ENCODE results near the gene VASP. TPM values are rescaled to one million over a fixed set of nuclear protein-coding genes. Genes with fewer than 3 reads are reported as not detected.

VASP gene
- total and polyA plus RNA-seq, 2 donors (not counting 1 experiment from before 2014, with no cell fraction given) = 40.3 to 67.9 TPM

DNA sequence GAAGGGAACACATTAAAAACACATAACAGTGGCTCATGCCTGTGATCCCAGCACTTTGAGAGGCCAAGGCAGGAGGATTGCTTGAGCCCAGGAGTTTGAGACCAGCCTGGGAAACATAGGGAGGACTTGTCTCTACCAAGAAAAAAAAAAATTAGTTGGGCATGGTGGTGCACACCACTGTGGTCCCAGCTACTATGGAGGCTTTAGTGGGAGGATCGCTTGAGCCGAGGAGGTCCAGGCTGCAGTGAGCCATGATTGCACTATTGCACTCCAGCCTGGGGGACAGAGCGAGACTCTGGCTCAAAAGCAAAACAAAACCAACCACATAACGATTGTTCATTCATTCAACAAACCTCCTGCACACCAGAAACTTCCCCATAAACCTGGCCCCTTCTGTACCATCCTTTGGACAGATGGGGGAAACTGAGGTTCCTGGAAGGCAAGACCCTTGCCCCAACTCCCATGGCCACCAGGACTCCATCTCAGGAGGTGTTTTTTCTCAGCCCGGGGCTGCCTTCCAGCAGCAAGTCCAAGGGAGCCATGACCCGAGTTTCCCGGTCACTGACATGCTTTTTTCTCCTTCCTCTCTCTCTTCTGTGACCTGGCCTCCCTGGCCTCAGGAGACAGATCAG is 35.2 kb upstream of the VASP start:
- Histone ChIP-seq H2AFZ (ENCODE audit: low read length) (no peak overlapping the region), H3K27me3 (ENCODE audit: control insufficient read depth, insufficient read depth, low read length) (no peaks in the 10 kb centered on the region), H3K4me1 (ENCODE audit: control insufficient read depth, extremely low read depth, insufficient read depth, low read length) (peaks cover 8% of the 10 kb centered on the region), H3K27ac (ENCODE audit: insufficient read depth, low read length) (no peak overlapping the region), H3K36me3 (ENCODE audit: control insufficient read depth, insufficient read depth, low read length) (no peaks in the 10 kb centered on the region), H3K9ac (ENCODE audit: insufficient read depth, low read length) (no peak overlapping the region), H3K79me2 (ENCODE audit: control insufficient read depth, insufficient read depth, low read length) (peaks cover 59% of the 10 kb centered on the region), H4K20me1 (ENCODE audit: control insufficient read depth, extremely low read depth, insufficient read depth, low read length) (no peaks in the 10 kb centered on the region), H3K9me3 (ENCODE audit: control insufficient read depth, insufficient read depth, low read depth, low read length) (no peaks in the 10 kb centered on the region), H3K4me3 (replicated peaks in 1 of 4; ENCODE audit: control extremely low read depth in 1 of 4, insufficient read depth in 1 of 4, low read depth in 3 of 4, low read length in 4 of 4) (no peak overlapping the region), H3K4me2 (ENCODE audit: extremely low read depth, insufficient read depth, low read length) (peak overlapping the region; percentile 0)
- TF ChIP-seq CTCF (conservative IDR thresholded peaks at IDR 0.05 in 1 of 2, IDR thresholded peaks at IDR 0.05 in 1 of 2; ENCODE audit: low read depth in 1 of 2, low read length in 2 of 2) = no peak
- no peak for TF ChIP-seq EZH2 (IDR thresholded peaks at IDR 0.05; ENCODE audit: low read length, missing control alignments)
- no peak for DNase-seq (ENCODE audit: low read depth in 2 of 2)

GRCh38 chr19:45472563-45473366 is 34.5 kb upstream of the VASP start:
- Histone ChIP-seq H3K27me3 (ENCODE audit: control insufficient read depth, insufficient read depth, low read length) (no peaks in the 10 kb centered on the region), H3K36me3 (ENCODE audit: control insufficient read depth, insufficient read depth, low read length) (no peaks in the 10 kb centered on the region), H3K4me1 (ENCODE audit: control insufficient read depth, extremely low read depth, insufficient read depth, low read length) (peaks cover 7% of the 10 kb centered on the region), H3K9ac (ENCODE audit: insufficient read depth, low read length) (no peak overlapping the region), H3K4me2 (ENCODE audit: extremely low read depth, insufficient read depth, low read length) (peak overlapping the region; percentile 68), H3K4me3 (replicated peaks in 1 of 4; ENCODE audit: control extremely low read depth in 1 of 4, insufficient read depth in 1 of 4, low read depth in 3 of 4, low read length in 4 of 4) (peak overlapping the region in 1 of 4 experiments; percentile 17), H3K27ac (ENCODE audit: insufficient read depth, low read length) (peak overlapping the region; percentile 14), H3K79me2 (ENCODE audit: control insufficient read depth, insufficient read depth, low read length) (peaks cover 61% of the 10 kb centered on the region), H3K9me3 (ENCODE audit: control insufficient read depth, insufficient read depth, low read depth, low read length) (no peaks in the 10 kb centered on the region), H4K20me1 (ENCODE audit: control insufficient read depth, extremely low read depth, insufficient read depth, low read length) (no peaks in the 10 kb centered on the region), H2AFZ (ENCODE audit: low read length) (no peak overlapping the region)
- no peak for DNase-seq (ENCODE audit: low read depth in 2 of 2)
- TF ChIP-seq CTCF (conservative IDR thresholded peaks at IDR 0.05 in 1 of 2, IDR thresholded peaks at IDR 0.05 in 1 of 2; ENCODE audit: low read depth in 1 of 2, low read length in 2 of 2) (no peak), EZH2 (IDR thresholded peaks at IDR 0.05; ENCODE audit: low read length, missing control alignments) (no peak)

DNA sequence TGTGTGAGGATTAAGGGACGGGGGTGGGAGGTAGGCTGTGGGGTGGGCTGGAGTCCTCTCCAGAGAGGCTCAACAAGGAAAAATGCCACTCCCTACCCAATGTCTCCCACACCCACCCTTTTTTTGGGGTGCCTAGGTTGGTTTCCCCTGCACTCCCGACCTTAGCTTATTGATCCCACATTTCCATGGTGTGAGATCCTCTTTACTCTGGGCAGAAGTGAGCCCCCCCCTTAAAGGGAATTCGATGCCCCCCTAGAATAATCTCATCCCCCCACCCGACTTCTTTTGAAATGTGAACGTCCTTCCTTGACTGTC is 34.0 kb upstream of the VASP start:
- no peak overlapping the region for H2AFZ ChIP-seq (ENCODE audit: low read length)
- no peak overlapping the region for H3K4me3 ChIP-seq (replicated peaks in 1 of 4; ENCODE audit: control extremely low read depth in 1 of 4, insufficient read depth in 1 of 4, low read depth in 3 of 4, low read length in 4 of 4)
- H3K27me3 ChIP-seq (ENCODE audit: control insufficient read depth, insufficient read depth, low read length) = no peaks in the 10 kb centered on the region
- H3K27ac ChIP-seq (ENCODE audit: insufficient read depth, low read length) = no peak overlapping the region
- H3K36me3 ChIP-seq (ENCODE audit: control insufficient read depth, insufficient read depth, low read length) = no peaks in the 10 kb centered on the region
- peaks cover 58% of the 10 kb centered on the region for H3K79me2 ChIP-seq (ENCODE audit: control insufficient read depth, insufficient read depth, low read length)
- H4K20me1 ChIP-seq (ENCODE audit: control insufficient read depth, extremely low read depth, insufficient read depth, low read length) = no peaks in the 10 kb centered on the region
- TF ChIP-seq EZH2 (IDR thresholded peaks at IDR 0.05; ENCODE audit: low read length, missing control alignments) = no peak
- no peak for TF ChIP-seq CTCF (conservative IDR thresholded peaks at IDR 0.05 in 1 of 2, IDR thresholded peaks at IDR 0.05 in 1 of 2; ENCODE audit: low read depth in 1 of 2, low read length in 2 of 2)
- no peaks in the 10 kb centered on the region for H3K9me3 ChIP-seq (ENCODE audit: control insufficient read depth, insufficient read depth, low read depth, low read length)
- H3K4me2 ChIP-seq (ENCODE audit: extremely low read depth, insufficient read depth, low read length) = no peak overlapping the region
- DNase-seq (ENCODE audit: low read depth in 2 of 2) = no peak
- no peak overlapping the region for H3K9ac ChIP-seq (ENCODE audit: insufficient read depth, low read length)
- peaks cover 10% of the 10 kb centered on the region for H3K4me1 ChIP-seq (ENCODE audit: control insufficient read depth, extremely low read depth, insufficient read depth, low read length)

Measured in fibroblast of lung (primary cell).